ENCODE measurements around the gene TMEM154.

DNA sequence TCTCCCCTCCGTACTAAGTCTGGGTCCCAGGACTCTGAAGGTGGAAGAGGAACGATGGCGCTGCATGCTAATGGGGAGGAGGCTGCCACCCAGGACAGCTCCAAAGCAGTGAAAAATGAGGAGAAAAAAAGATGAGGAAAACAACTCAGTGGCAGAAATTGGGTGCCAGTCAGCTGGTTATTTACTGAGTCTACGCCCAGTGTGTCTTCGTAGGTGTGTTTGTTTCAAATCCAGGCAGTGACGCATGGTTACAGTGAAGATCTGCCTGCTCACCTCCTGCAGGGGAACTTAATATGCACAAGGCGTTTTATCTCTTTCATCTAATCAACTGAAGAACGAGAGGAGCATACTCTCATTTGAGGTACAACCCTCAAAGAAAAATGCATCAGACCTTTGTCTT lies 73.0 kb downstream of the TMEM154 start:
- TF ChIP-seq EZH2 (IDR thresholded peaks at IDR 0.05; ENCODE audit: borderline replicate concordance, insufficient read depth, low read length, poor library complexity, severe bottlenecking) (no peak), RAD21 (conservative IDR thresholded peaks at IDR 0.05) (no peak), POLR2AphosphoS5 (IDR thresholded peaks at IDR 0.05) (no peak), TAF1 (IDR thresholded peaks at IDR 0.05; ENCODE audit: low read depth) (no peak), MXI1 (conservative IDR thresholded peaks at IDR 0.05; ENCODE audit: poor library complexity, severe bottlenecking) (no peak), EP300 (conservative IDR thresholded peaks at IDR 0.05; ENCODE audit: poor library complexity, severe bottlenecking) (no peak), SMC3 (conservative IDR thresholded peaks at IDR 0.05; ENCODE audit: poor library complexity) (no peak)
- TF ChIP-seq, protein P1, sequence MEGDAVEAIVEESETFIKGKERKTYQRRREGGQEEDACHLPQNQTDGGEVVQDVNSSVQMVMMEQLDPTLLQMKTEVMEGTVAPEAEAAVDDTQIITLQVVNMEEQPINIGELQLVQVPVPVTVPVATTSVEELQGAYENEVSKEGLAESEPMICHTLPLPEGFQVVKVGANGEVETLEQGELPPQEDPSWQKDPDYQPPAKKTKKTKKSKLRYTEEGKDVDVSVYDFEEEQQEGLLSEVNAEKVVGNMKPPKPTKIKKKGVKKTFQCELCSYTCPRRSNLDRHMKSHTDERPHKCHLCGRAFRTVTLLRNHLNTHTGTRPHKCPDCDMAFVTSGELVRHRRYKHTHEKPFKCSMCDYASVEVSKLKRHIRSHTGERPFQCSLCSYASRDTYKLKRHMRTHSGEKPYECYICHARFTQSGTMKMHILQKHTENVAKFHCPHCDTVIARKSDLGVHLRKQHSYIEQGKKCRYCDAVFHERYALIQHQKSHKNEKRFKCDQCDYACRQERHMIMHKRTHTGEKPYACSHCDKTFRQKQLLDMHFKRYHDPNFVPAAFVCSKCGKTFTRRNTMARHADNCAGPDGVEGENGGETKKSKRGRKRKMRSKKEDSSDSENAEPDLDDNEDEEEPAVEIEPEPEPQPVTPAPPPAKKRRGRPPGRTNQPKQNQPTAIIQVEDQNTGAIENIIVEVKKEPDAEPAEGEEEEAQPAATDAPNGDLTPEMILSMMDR (IDR thresholded peaks at IDR 0.05; ENCODE audit: poor library complexity, severe bottlenecking), result no peak
- TF ChIP-seq, protein P2, sequence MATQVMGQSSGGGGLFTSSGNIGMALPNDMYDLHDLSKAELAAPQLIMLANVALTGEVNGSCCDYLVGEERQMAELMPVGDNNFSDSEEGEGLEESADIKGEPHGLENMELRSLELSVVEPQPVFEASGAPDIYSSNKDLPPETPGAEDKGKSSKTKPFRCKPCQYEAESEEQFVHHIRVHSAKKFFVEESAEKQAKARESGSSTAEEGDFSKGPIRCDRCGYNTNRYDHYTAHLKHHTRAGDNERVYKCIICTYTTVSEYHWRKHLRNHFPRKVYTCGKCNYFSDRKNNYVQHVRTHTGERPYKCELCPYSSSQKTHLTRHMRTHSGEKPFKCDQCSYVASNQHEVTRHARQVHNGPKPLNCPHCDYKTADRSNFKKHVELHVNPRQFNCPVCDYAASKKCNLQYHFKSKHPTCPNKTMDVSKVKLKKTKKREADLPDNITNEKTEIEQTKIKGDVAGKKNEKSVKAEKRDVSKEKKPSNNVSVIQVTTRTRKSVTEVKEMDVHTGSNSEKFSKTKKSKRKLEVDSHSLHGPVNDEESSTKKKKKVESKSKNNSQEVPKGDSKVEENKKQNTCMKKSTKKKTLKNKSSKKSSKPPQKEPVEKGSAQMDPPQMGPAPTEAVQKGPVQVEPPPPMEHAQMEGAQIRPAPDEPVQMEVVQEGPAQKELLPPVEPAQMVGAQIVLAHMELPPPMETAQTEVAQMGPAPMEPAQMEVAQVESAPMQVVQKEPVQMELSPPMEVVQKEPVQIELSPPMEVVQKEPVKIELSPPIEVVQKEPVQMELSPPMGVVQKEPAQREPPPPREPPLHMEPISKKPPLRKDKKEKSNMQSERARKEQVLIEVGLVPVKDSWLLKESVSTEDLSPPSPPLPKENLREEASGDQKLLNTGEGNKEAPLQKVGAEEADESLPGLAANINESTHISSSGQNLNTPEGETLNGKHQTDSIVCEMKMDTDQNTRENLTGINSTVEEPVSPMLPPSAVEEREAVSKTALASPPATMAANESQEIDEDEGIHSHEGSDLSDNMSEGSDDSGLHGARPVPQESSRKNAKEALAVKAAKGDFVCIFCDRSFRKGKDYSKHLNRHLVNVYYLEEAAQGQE (IDR thresholded peaks at IDR 0.05; ENCODE audit: borderline replicate concordance), result no peak
